ENCODE results near the gene UCK1.

Gene UCK1

DNA sequence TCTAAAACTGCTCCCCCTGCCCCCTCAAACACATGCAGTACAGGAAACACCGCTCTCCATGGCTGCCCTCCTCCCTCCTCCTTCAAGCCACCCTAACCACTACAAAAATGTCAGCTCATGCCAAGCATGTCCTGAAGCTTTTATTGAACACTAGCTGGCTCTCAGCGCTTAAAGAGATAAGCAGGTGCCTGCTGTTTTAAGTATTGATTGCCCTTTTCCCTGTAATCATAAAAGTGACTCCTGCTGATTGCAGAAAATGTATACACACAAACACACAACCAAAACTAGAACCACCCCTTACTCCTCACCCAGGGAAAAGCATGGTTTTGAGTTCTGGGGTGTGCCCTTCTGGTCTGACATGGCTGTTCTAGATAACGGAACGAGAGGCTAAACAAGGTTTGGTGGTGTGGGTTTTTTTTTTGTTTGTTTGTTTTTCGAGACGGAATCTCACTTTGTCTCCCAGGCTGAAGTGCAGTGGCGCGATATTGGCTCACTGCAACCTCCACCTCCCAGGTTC, 3.7 kb upstream of the UCK1 start:
- Histone ChIP-seq H3K79me2 (ENCODE audit: insufficient read depth, low read length) (no peaks in the 10 kb centered on the region), H3K27ac (ENCODE audit: low read depth, low read length, poor library complexity, severe bottlenecking) (no peak overlapping the region), H3K4me3 (ENCODE audit: low read depth, low read length, poor library complexity, severe bottlenecking) (no peak overlapping the region), H3K4me1 (ENCODE audit: insufficient read depth, low read length, severe bottlenecking) (peaks cover 16% of the 10 kb centered on the region), H3K9ac (ENCODE audit: low read length) (no peak overlapping the region), H3K4me2 (ENCODE audit: low read length) (no peak overlapping the region), H4K20me1 (ENCODE audit: insufficient read depth, low read length) (no peaks in the 10 kb centered on the region), H3K9me3 (ENCODE audit: low read length) (no peaks in the 10 kb centered on the region), H3F3A (ENCODE audit: insufficient read depth, low read length) (no peaks in the 10 kb centered on the region), H3K9me2 (ENCODE audit: low read depth, low read length) (no peaks in the 10 kb centered on the region), H3K36me3 (ENCODE audit: insufficient read depth, low read length) (peaks cover 3% of the 10 kb centered on the region; the same call in 1 of the 2 replicates), H2AFZ (ENCODE audit: low read length) (no peak overlapping the region), H3K27me3 (ENCODE audit: insufficient read depth, low read length) (0 out of 2 replicates have a peak, but pooled peaks cover 4% of the 10 kb centered on the region)
- TF ChIP-seq EZH2 (IDR thresholded peaks at IDR 0.05; ENCODE audit: borderline replicate concordance, low read length) = no peak
- no peak for TF ChIP-seq CTCF (IDR thresholded peaks at IDR 0.05; ENCODE audit: low read length)

DNA sequence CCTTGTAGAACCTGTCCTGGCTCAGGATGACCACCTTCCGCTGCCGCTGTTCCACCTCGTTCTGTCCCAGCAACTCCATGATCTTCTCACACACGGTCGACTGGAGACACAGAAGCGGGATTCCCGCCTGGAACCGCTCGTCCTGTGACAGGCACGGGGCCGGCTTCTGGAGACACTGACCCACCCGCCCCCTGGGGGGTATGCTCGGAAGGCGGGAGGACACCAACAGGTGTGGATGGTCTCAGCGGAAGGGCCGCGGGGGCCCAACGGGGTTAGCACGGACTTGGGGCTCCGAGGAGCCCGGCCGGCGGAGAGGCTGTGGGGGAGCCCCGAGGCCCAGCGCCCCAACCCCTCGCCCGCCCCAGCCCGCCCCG, 530 bp downstream of the UCK1 start:
- Histone ChIP-seq H3K9me2 (ENCODE audit: low read depth, low read length) (no peaks in the 10 kb centered on the region), H2AFZ (ENCODE audit: low read length) (no peak overlapping the region), H3K4me2 (ENCODE audit: low read length) (peak overlapping the region; percentile 94), H3K9ac (ENCODE audit: low read length) (peak overlapping the region; percentile 90), H3K27ac (ENCODE audit: low read depth, low read length, poor library complexity, severe bottlenecking) (peak overlapping the region; percentile 38), H3K4me3 (ENCODE audit: low read depth, low read length, poor library complexity, severe bottlenecking) (peak overlapping the region; percentile 71), H4K20me1 (ENCODE audit: insufficient read depth, low read length) (no peaks in the 10 kb centered on the region), H3K36me3 (ENCODE audit: insufficient read depth, low read length) (peaks cover 42% of the 10 kb centered on the region; the same call in 1 of the 2 replicates), H3K4me1 (ENCODE audit: insufficient read depth, low read length, severe bottlenecking) (peaks cover 17% of the 10 kb centered on the region), H3K79me2 (ENCODE audit: insufficient read depth, low read length) (no peaks in the 10 kb centered on the region), H3K9me3 (ENCODE audit: low read length) (no peaks in the 10 kb centered on the region), H3K27me3 (ENCODE audit: insufficient read depth, low read length) (0 out of 2 replicates have a peak, but pooled peaks cover 2% of the 10 kb centered on the region), H3F3A (ENCODE audit: insufficient read depth, low read length) (no peaks in the 10 kb centered on the region)
- TF ChIP-seq EZH2 (IDR thresholded peaks at IDR 0.05; ENCODE audit: borderline replicate concordance, low read length) (no peak), CTCF (IDR thresholded peaks at IDR 0.05; ENCODE audit: low read length) (no peak)

- Histone ChIP-seq H3K4me3 (ENCODE audit: low read depth, low read length, poor library complexity, severe bottlenecking) (peak overlapping the region; percentile 71), H3K9ac (ENCODE audit: low read length) (peak overlapping the region; percentile 90), H3F3A (ENCODE audit: insufficient read depth, low read length) (no peaks in the 10 kb centered on the region), H3K4me1 (ENCODE audit: insufficient read depth, low read length, severe bottlenecking) (peaks cover 17% of the 10 kb centered on the region), H3K4me2 (ENCODE audit: low read length) (peak overlapping the region; percentile 94), H2AFZ (ENCODE audit: low read length) (no peak overlapping the region), H3K27ac (ENCODE audit: low read depth, low read length, poor library complexity, severe bottlenecking) (peak overlapping the region; percentile 38), H3K9me2 (ENCODE audit: low read depth, low read length) (no peaks in the 10 kb centered on the region), H3K79me2 (ENCODE audit: insufficient read depth, low read length) (no peaks in the 10 kb centered on the region), H3K9me3 (ENCODE audit: low read length) (no peaks in the 10 kb centered on the region), H3K27me3 (ENCODE audit: insufficient read depth, low read length) (no peaks in the 10 kb centered on the region), H3K36me3 (ENCODE audit: insufficient read depth, low read length) (peaks cover 46% of the 10 kb centered on the region; the same call in 1 of the 2 replicates), H4K20me1 (ENCODE audit: insufficient read depth, low read length) (no peaks in the 10 kb centered on the region)
- TF ChIP-seq EZH2 (IDR thresholded peaks at IDR 0.05; ENCODE audit: borderline replicate concordance, low read length) (no peak), CTCF (IDR thresholded peaks at IDR 0.05; ENCODE audit: low read length) (no peak)
Observed at GRCh38 chr9:131529597-131530545, 1.2 kb downstream of the UCK1 start.
